ENCODE measurements around the gene AATK.
"Not testable (repeated sequence)": the region's sequence is repeated elsewhere in the genome, so short reads cannot be mapped to it uniquely, and the experiment has no call there.

AATK gene

GRCh38 chr17:81162491-81162890 is 3.5 kb downstream of the AATK start:
- no peak for DNase-seq (ENCODE audit: low spot score)

GRCh38 chr17:81161972-81162371 is 4.0 kb downstream of the AATK start:
- no peak for DNase-seq (ENCODE audit: low spot score)

- no peak for DNase-seq (ENCODE audit: low spot score)
These were observed 4.5 kb downstream of the AATK start for GRCh38 chr17:81161536-81161935.

GRCh38 chr17:81160747-81161453 is 5.1 kb downstream of the AATK start:
- DNase-seq (ENCODE audit: low spot score), result no peak

- no peak for DNase-seq (ENCODE audit: low spot score)
These were observed 5.7 kb downstream of the AATK start for GRCh38 chr17:81160306-81160705.

- DNase-seq (ENCODE audit: low spot score), result no peak
These were observed 6.3 kb downstream of the AATK start for GRCh38 chr17:81159611-81160265.

GRCh38 chr17:81158688-81159590 is 7.1 kb downstream of the AATK start:
- DNase-seq (ENCODE audit: low spot score), result no peak

GRCh38 chr17:81157848-81158687 is 8.0 kb downstream of the AATK start:
- no peak for DNase-seq (ENCODE audit: low spot score)

- no peak for DNase-seq (ENCODE audit: low spot score)
These were observed 8.9 kb downstream of the AATK start for GRCh38 chr17:81156866-81157805.

GRCh38 chr17:81154961-81155360 is 11.1 kb downstream of the AATK start:
- no peak for DNase-seq (ENCODE audit: low spot score)

- not testable (repeated sequence) for DNase-seq (ENCODE audit: low spot score)
These were observed 12.0 kb downstream of the AATK start for GRCh38 chr17:81154016-81154415.

- DNase-seq (ENCODE audit: low spot score), result no peak
These were observed 12.6 kb downstream of the AATK start for GRCh38 chr17:81153340-81153803.

GRCh38 chr17:81152288-81152828 is 13.7 kb downstream of the AATK start:
- no peak for DNase-seq (ENCODE audit: low spot score)

GRCh38 chr17:81151278-81151677 is 14.7 kb downstream of the AATK start:
- no peak for DNase-seq (ENCODE audit: low spot score)

- DNase-seq (ENCODE audit: low spot score), result no peak
These were observed 15.5 kb downstream of the AATK start for GRCh38 chr17:81150377-81151077.

- no peak for DNase-seq (ENCODE audit: low spot score)
These were observed 17.0 kb downstream of the AATK start for GRCh38 chr17:81148986-81149533.

- no peak for DNase-seq (ENCODE audit: low spot score)
These were observed 17.4 kb downstream of the AATK start for GRCh38 chr17:81148571-81148970.

GRCh38 chr17:81147701-81148100 is 18.3 kb downstream of the AATK start:
- no peak for DNase-seq (ENCODE audit: low spot score)

- DNase-seq (ENCODE audit: low spot score), result not testable (repeated sequence)
These were observed 19.8 kb downstream of the AATK start for GRCh38 chr17:81146208-81146607.

Measured in CD4-positive, alpha-beta T cell treated with Interleukin-6 at 100 ng/mL for 8 hours (primary cell).